H1 (cell line): ENCODE measurements around the gene SCAMP2. TPM values are rescaled to one million over a fixed set of nuclear protein-coding genes. Genes with fewer than 3 reads are reported as not detected.
A peak's percentile ranks its signal among the peaks of the same experiment; 100 is the strongest.

Experiments used
- CTCF ChIA-PET: fragments of 300-600 bp; sonication (Branson Sonifier 250); formaldehyde crosslinking; loops from one replicate; lab custom pipeline; 2021; ENCODE audit not compliant: partially characterized antibody; lab: Charles Lee
- POLR2A ChIA-PET: fragments of 300-600 bp; sonication (Branson Sonifier 250); formaldehyde crosslinking; loops from one replicate; lab custom pipeline; 2021; ENCODE audit warnings: inconsistent platforms; ENCODE audit not compliant: partially characterized antibody; lab: Charles Lee
- DNase-seq, 2 experiments: peaks; one replicate each; pipeline versions ENCODE4 v3.0.0 to v3.0.0-alpha.2; 2010 to 2022; ENCODE audit warnings: low spot score in 2 of 2, low read depth in 1 of 2, mixed read lengths in 1 of 2
- FAIRE-seq: peaks from 2 replicates; lab custom pipeline; 2011; peaks lifted over from hg19 to GRCh38; lab: Jason Lieb, UNC
- H2AFZ ChIP-seq: 2 replicates; pipeline ENCODE4 v1.8.1; 2012; ENCODE audit warnings: low read length, inconsistent platforms
- H2AK5ac ChIP-seq: 2 replicates; pipeline ENCODE4 v1.6.1; 2013; ENCODE audit warnings: low read depth, low read length
- H2BK120ac ChIP-seq: replicated peaks from 2 replicates; pipeline ENCODE3; 2013; ENCODE audit warnings: low read depth, low read length, inconsistent platforms
- H2BK12ac ChIP-seq: 2 replicates; pipeline ENCODE4 v1.6.1; 2013; ENCODE audit warnings: low read depth, low read length
- H2BK15ac ChIP-seq: 2 replicates; pipeline ENCODE4 v1.6.1; 2013; ENCODE audit warnings: low read length
- H2BK20ac ChIP-seq: 2 replicates; pipeline ENCODE4 v1.6.1; 2013; ENCODE audit warnings: low read length
- H2BK5ac ChIP-seq: 2 replicates; pipeline ENCODE4 v1.6.1; 2013; ENCODE audit warnings: low read depth, low read length
- H3K14ac ChIP-seq: 2 replicates; pipeline ENCODE4 v1.6.1; 2013; ENCODE audit warnings: inconsistent platforms; ENCODE audit not compliant: insufficient read length
- H3K18ac ChIP-seq: 2 replicates; pipeline ENCODE4 v1.6.1; 2013; ENCODE audit warnings: low read length; ENCODE audit errors: extremely low read depth
- H3K23ac ChIP-seq: 2 replicates; pipeline ENCODE4 v1.6.1; 2013; ENCODE audit warnings: inconsistent platforms; ENCODE audit not compliant: insufficient read length
- H3K23me2 ChIP-seq: 2 replicates; pipeline ENCODE4 v1.6.1; 2013; ENCODE audit warnings: low read depth, low read length
- H3K27ac ChIP-seq: 2 replicates; pipeline ENCODE4 v1.6.1; 2011; ENCODE audit warnings: low read depth, low read length, inconsistent platforms
- H3K27me3 ChIP-seq, 4 experiments: replicated peaks in 1 of 4; 1 replicate in 1 of 4; 2 replicates in 3 of 4; pipeline versions ENCODE4 v1.6.1 to v1.8.1; 2011 to 2013; ENCODE audit warnings: low read length in 3 of 4, mild to moderate bottlenecking in 3 of 4, inconsistent platforms in 2 of 4, mixed read lengths in 2 of 4, moderate library complexity in 1 of 4; ENCODE audit not compliant: control insufficient read depth in 3 of 4, insufficient read depth in 3 of 4; ENCODE audit errors: extremely low read depth in 1 of 4
- H3K36me3 ChIP-seq, 4 experiments: 2 replicates each; pipeline versions ENCODE4 v1.6.1 to v1.8.1; 2011 to 2013; ENCODE audit warnings: mild to moderate bottlenecking in 4 of 4, low read length in 3 of 4, moderate library complexity in 2 of 4, control low read depth in 1 of 4, inconsistent platforms in 1 of 4; ENCODE audit not compliant: insufficient read depth in 4 of 4, control insufficient read depth in 2 of 4
- H3K4ac ChIP-seq: replicated peaks from 2 replicates; pipeline ENCODE3; 2013; ENCODE audit warnings: low read length, low read depth, mixed read lengths, inconsistent platforms; ENCODE audit not compliant: insufficient read length
- H3K4me1 ChIP-seq, 4 experiments: replicated peaks in 1 of 4; 1 replicate in 1 of 4; 2 replicates in 3 of 4; pipeline versions ENCODE4 v1.6.1 to v1.8.1; 2011 to 2013; ENCODE audit warnings: low read length in 3 of 4, inconsistent platforms in 2 of 4, mixed read lengths in 1 of 4; ENCODE audit not compliant: insufficient read depth in 4 of 4, control insufficient read depth in 3 of 4
- H3K4me2 ChIP-seq, 2 experiments: 2 replicates each; pipeline versions ENCODE4 v1.6.1 to v1.8.1; 2011 to 2013; ENCODE audit warnings: low read depth in 2 of 2, low read length in 2 of 2, control low read depth in 1 of 2, inconsistent platforms in 1 of 2, mild to moderate bottlenecking in 1 of 2; ENCODE audit not compliant: insufficient read depth in 1 of 2
- H3K4me3 ChIP-seq, 4 experiments: fragments of 200-600, 300-600 bp in 1 of 4; sonication (generic), shearing (Covaris generic), sonication (Bioruptor Twin) in 1 of 4; 2 replicates each; pipeline versions ENCODE4 v1.5.1 to v1.8.1; 2011 to 2016; ENCODE audit warnings: low read length in 4 of 4, low read depth in 3 of 4, control low read depth in 2 of 4, inconsistent platforms in 2 of 4, mild to moderate bottlenecking in 2 of 4, mixed read lengths in 1 of 4, moderate library complexity in 1 of 4; ENCODE audit not compliant: insufficient read depth in 2 of 4; ENCODE audit errors: extremely low read depth in 1 of 4
- H3K56ac ChIP-seq: replicated peaks from 2 replicates; pipeline ENCODE3; 2013; ENCODE audit warnings: low read depth, mild to moderate bottlenecking, mixed read lengths, low read length, inconsistent platforms; ENCODE audit not compliant: insufficient read length
- H3K79me1 ChIP-seq: 2 replicates; pipeline ENCODE4 v1.6.1; 2013; ENCODE audit warnings: low read depth, low read length, control low read depth
- H3K79me2 ChIP-seq, 2 experiments: 2 replicates each; pipeline versions ENCODE4 v1.6.1 to v1.8.1; 2012 to 2013; ENCODE audit warnings: low read length in 2 of 2, mild to moderate bottlenecking in 2 of 2, inconsistent platforms in 1 of 2; ENCODE audit not compliant: insufficient read depth in 2 of 2, control insufficient read depth in 1 of 2
- H3K9ac ChIP-seq, 4 experiments: replicated peaks in 1 of 4; 1 replicate in 1 of 4; 2 replicates in 3 of 4; pipeline versions ENCODE4 v1.6.1 to v1.8.1; 2011 to 2013; ENCODE audit warnings: low read depth in 3 of 4, low read length in 3 of 4, control low read depth in 2 of 4, mild to moderate bottlenecking in 2 of 4, moderate library complexity in 2 of 4, inconsistent platforms in 1 of 4; ENCODE audit errors: extremely low read depth in 1 of 4
- H3K9me3 ChIP-seq, 2 experiments: 2 replicates each; pipeline versions ENCODE4 v1.6.1 to v1.8.1; 2012 to 2013; ENCODE audit warnings: mild to moderate bottlenecking in 2 of 2, moderate library complexity in 2 of 2, control low read depth in 1 of 2, inconsistent platforms in 1 of 2, low read depth in 1 of 2, low read length in 1 of 2, mixed read lengths in 1 of 2; ENCODE audit not compliant: insufficient read depth in 2 of 2
- H4K20me1 ChIP-seq, 2 experiments: replicated peaks in 1 of 2; 2 replicates each; pipeline versions ENCODE3 to v1.8.1; 2011 to 2013; ENCODE audit warnings: inconsistent platforms in 2 of 2, low read length in 2 of 2, mild to moderate bottlenecking in 1 of 2; ENCODE audit not compliant: insufficient read depth in 2 of 2, control insufficient read depth in 1 of 2
- H4K5ac ChIP-seq: 2 replicates; pipeline ENCODE4 v1.6.1; 2013; ENCODE audit warnings: low read length, low read depth, mixed read lengths, inconsistent platforms; ENCODE audit not compliant: insufficient read length
- H4K8ac ChIP-seq: 2 replicates; pipeline ENCODE4 v1.8.0; 2013; ENCODE audit warnings: mild to moderate bottlenecking, moderate library complexity, low read length, inconsistent platforms; ENCODE audit not compliant: insufficient read depth; ENCODE audit errors: extremely low read depth
- H4K91ac ChIP-seq: replicated peaks from 2 replicates; pipeline ENCODE3; 2013; ENCODE audit warnings: low read length, mixed read lengths, inconsistent platforms; ENCODE audit not compliant: insufficient read length
- CTBP2 ChIP-seq: IDR thresholded peaks from 2 replicates; pipeline ENCODE4 v1.7.0; 2011; ENCODE audit warnings: borderline replicate concordance, mild to moderate bottlenecking, moderate library complexity, mixed read lengths, low read length; ENCODE audit not compliant: insufficient read depth, insufficient read length
- FOSL1 ChIP-seq: IDR thresholded peaks from 2 replicates; pipeline ENCODE4 v1.6.1; 2011; ENCODE audit warnings: mild to moderate bottlenecking, low read depth, low read length, moderate library complexity; ENCODE audit not compliant: insufficient read depth
- HDAC6 ChIP-seq: IDR thresholded peaks from one replicate; pipeline ENCODE4 v1.7.1; 2012; ENCODE audit warnings: low read depth, mild to moderate bottlenecking, inconsistent platforms, low read length, moderate library complexity
- JUND ChIP-seq: IDR thresholded peaks from 2 replicates; pipeline ENCODE4 v1.6.1; 2011; ENCODE audit warnings: mild to moderate bottlenecking, improper control_type of control experiment, low read length
- KDM5A ChIP-seq: fragments of 200-600 bp; IDR thresholded peaks from 2 replicates; pipeline ENCODE4 v1.7.1; 2012; ENCODE audit warnings: mild to moderate bottlenecking, low read length, inconsistent platforms, mixed read lengths
- MAFK ChIP-seq: IDR thresholded peaks from 2 replicates; pipeline ENCODE4 v1.6.1; 2012; ENCODE audit warnings: low read depth, mild to moderate bottlenecking, improper control_type of control experiment, low read length
- NANOG ChIP-seq: IDR thresholded peaks from 2 replicates; pipeline ENCODE4 v1.6.1; 2011; ENCODE audit warnings: low read length, low read depth, mild to moderate bottlenecking, inconsistent platforms; ENCODE audit not compliant: insufficient read depth, poor library complexity, severe bottlenecking
- NRF1 ChIP-seq: IDR thresholded peaks from 2 replicates; pipeline ENCODE4 v1.6.1; 2011; ENCODE audit warnings: mild to moderate bottlenecking, low read depth, low read length, improper control_type of control experiment
- RAD21 ChIP-seq, 2 experiments: IDR thresholded peaks in 1 of 2; conservative IDR thresholded peaks in 1 of 2; 2 replicates each; pipeline ENCODE4 v1.6.1; 2011; ENCODE audit warnings: low read depth in 2 of 2, low read length in 2 of 2, improper control_type of control experiment in 1 of 2, inconsistent platforms in 1 of 2, mild to moderate bottlenecking in 1 of 2, moderate library complexity in 1 of 2
- RNF2 ChIP-seq: fragments of 200-900, 300-1000 bp; sonication (generic); IDR thresholded peaks from 2 replicates; pipeline ENCODE4 v1.7.1; 2016; ENCODE audit warnings: borderline replicate concordance, low read depth, mild to moderate bottlenecking, antibody characterized with exemption, low read length; ENCODE audit not compliant: poor library complexity, severe bottlenecking; ENCODE audit errors: missing control alignments
- SUZ12 ChIP-seq: fragments of 200-600 bp; sonication (generic); IDR thresholded peaks from 2 replicates; pipeline ENCODE4 v1.6.1; 2012; ENCODE audit warnings: mild to moderate bottlenecking, inconsistent platforms, low read length, moderate library complexity, mixed read lengths
- TBP ChIP-seq: IDR thresholded peaks from 2 replicates; pipeline ENCODE4 v1.6.1; 2011; ENCODE audit warnings: low read depth, low read length, improper control_type of control experiment
- TEAD4 ChIP-seq: IDR thresholded peaks from 2 replicates; pipeline ENCODE4 v1.6.1; 2012; ENCODE audit warnings: low read depth, low read length, inconsistent platforms, mixed read lengths
- WGBS, 2 experiments: shearing (Covaris generic) in 1 of 2; methylation state at CpG; one replicate each; pipeline versions ENCODE4 v1.1.6 to v1.1.7; 2013 to 2015; ENCODE audit warnings: low lambda C conversion rate in 2 of 2, mixed read lengths in 2 of 2, inconsistent platforms in 1 of 2, low coverage in 1 of 2, missing lambda C conversion rate in 1 of 2; ENCODE audit not compliant: insufficient replicate concordance in 2 of 2, insufficient coverage in 1 of 2, insufficient read length in 1 of 2; ENCODE audit errors: extremely low coverage in 1 of 2, missing lambda C conversion rate in 1 of 2; 5-methylcytosine and 5-hydroxymethylcytosine counted together
- polyA plus RNA-seq, 7 experiments: library from polyadenylated mRNA; depleted of rRNA in 3 of 7; stranded (reverse) in 5 of 7; unstranded in 2 of 7; fragments of >200 nt in 5 of 7; fragments of 200-250 nt in 2 of 7; gene quantifications; 1 replicate in 5 of 7; 2 replicates in 1 of 7; 4 replicates in 1 of 7; pipeline versions ENCODE4 v1.2.1 to v1.2.3, GENCODE V29; 2011 to 2013; ENCODE audit warnings: missing spikeins in 2 of 7, mixed read lengths in 2 of 7
- total RNA-seq: library from RNA; stranded (reverse); fragmentation: NEBNext Ultra II Directional; extraction: Animal tissue kit (Norgen Biotek cat#: 25700); gene quantifications from 2 replicates; pipeline ENCODE4 v1.2.1, GENCODE V29; 2021

SCAMP2 gene
- total and polyA plus RNA-seq, 2 of the 8 experiments (the other 6 are each of a cell fraction or from before 2014, with no cell fraction given) = 41.7 to 131 TPM

DNA sequence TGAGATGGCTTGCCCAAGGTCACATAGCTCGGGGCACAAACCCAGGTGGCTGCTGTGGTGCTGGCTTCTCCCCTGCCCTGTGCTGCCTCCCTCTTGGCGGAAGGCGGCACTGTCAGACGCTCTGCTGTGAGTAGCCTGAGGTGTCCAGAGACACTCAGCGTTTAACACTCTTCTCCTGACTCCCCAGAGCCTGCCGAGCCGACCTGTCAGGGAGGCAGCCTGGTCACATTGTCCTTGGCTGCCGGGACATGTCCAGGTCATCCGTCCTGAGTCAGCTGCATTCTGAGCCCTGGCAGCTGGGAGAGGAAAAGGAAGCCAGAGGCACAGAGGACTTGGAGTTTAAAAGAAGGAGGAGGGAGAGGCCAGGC, 55.8 kb downstream of the SCAMP2 start:
- Histone ChIP-seq H3K36me3 (no peaks in the 10 kb centered on the region), H3K23ac (no peak overlapping the region), H3K14ac (no peak overlapping the region), H3K27ac (no peak overlapping the region), H3K4me1 (peaks cover 0 to 12% (median 6%) of the 10 kb centered on the region in 4 experiments; a peak in 6 of 7 replicates), H3K9me3 (no peaks in the 10 kb centered on the region), H3K23me2 (0 out of 2 replicates have a peak, but pooled peaks cover 2% of the 10 kb centered on the region), H4K20me1 (no peaks in the 10 kb centered on the region), H2AK5ac (no peak overlapping the region), H4K8ac (no peak overlapping the region), H3K4ac (no peak overlapping the region), H3K79me1 (no peaks in the 10 kb centered on the region), H3K27me3 (no peaks in the 10 kb centered on the region), H3K79me2 (no peaks in the 10 kb centered on the region), H4K91ac (no peak overlapping the region), H2AFZ (no peak overlapping the region), H3K56ac (no peak overlapping the region), H2BK5ac (no peak overlapping the region; the same call in 1 of the 2 replicates), H4K5ac (no peak overlapping the region), H2BK12ac (no peak overlapping the region), H3K4me3 (no peak overlapping the region), H2BK15ac (no peak overlapping the region), H3K4me2 (no peak overlapping the region), H2BK20ac (no peak overlapping the region), H3K9ac (no peak overlapping the region), H2BK120ac (no peak overlapping the region), H3K18ac (no peak overlapping the region)
- 73% methylated on average over 9 of the region's 9 CpGs; no CpG with 5 or more reads in 1 of the 2 experiments for WGBS, 2 experiments
- CTCF ChIA-PET = interaction anchor here (0.7 to 15.7 kb wide), 15 partner anchors 11 to 196 kb away, joined by 3 to 135 read pairs (median 7); no protein-coding TSS in a partner anchor
- POLR2A ChIA-PET = interaction anchor here (0.7 to 3.1 kb wide), 5 partner anchors 9 to 189 kb away, joined by 3 to 7 read pairs (median 3); partner anchors contain the start of gene CPLX3
- DNase-seq (no peak), FAIRE-seq (no peak)
- TF ChIP-seq RNF2 (no peak), JUND (no peak), RAD21 (IDR thresholded peaks at IDR 0.05 in 1 of 2, conservative IDR thresholded peaks at IDR 0.05 in 1 of 2; ENCODE audit: low read depth in 2 of 2, low read length in 2 of 2) (peak in 1 of 2 experiments; percentile 26; a peak in 1 of 4 replicates), HDAC6 (no peak), TBP (no peak), NANOG (no peak), NRF1 (no peak), TEAD4 (no peak), KDM5A (no peak), CTBP2 (no peak), FOSL1 (no peak), SUZ12 (no peak), MAFK (no peak)
